DLD1 (cell line): ENCODE data around the gene FLT1.

ENCODE experiments used
- in situ Hi-C: cut with HindIII; loops from 2 replicates; pipeline ENCODE4 v1.10.0; 2017; ENCODE audit warnings: low sequenced_read_pairs

Gene FLT1

DNA sequence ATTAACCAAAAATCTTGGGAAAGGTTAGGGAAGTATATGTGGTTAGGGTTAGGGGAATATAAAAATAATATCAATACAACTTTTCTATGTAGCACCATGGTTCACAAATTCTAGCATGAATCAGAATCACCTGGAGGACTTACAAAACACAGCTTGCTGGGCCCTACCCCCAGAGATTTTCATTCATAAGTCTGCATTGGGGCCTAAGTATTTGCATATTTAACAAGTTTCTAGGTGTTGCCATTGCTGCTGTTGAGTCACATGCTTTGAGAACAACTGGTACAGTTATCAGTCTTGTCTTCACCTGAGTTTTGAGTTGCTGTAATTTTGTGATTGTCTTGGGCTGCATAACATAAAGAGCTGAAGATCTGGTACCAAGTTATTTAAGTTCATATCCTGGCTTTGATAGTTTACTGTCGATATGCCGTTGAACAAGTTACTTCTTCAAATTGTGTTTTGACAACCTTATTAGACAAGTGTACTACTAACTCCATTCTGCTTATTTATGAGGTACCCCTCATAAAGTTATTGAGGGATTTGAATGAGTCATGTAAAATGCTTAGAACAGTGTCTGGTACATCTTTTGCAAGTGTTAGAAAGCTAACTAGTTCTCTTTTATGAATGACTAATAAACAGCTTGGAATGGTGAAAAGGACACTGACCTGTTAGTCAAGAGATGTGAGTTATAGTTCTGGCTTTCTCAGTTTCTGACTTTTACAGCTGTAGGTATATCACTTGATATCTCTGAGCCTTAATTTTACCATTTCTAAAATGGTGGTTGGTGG lies 223.7 kb downstream of the FLT1 start:
- in situ Hi-C loops: no loop called here

DNA sequence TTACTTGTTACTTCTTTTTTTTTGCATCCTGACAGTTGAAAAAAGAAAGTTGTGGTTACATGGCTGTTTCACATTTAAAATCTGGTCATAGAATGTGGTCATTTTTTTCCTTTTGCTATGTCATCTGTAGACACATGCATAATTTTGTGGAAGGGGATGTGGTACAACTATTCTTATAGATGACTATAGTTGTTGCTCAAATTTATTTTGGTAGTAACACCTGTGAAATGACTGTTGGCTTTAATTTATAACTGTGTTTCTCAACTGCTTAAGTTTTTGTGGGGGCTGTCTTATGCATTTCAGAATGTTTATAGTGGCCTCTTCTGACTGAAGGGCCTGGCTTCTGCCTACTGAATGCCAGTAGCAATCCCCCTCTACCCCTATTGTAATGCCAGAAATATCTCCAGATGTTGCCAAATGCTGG lies 226.1 kb downstream of the FLT1 start:
- in situ Hi-C loops: no loop called here

DNA sequence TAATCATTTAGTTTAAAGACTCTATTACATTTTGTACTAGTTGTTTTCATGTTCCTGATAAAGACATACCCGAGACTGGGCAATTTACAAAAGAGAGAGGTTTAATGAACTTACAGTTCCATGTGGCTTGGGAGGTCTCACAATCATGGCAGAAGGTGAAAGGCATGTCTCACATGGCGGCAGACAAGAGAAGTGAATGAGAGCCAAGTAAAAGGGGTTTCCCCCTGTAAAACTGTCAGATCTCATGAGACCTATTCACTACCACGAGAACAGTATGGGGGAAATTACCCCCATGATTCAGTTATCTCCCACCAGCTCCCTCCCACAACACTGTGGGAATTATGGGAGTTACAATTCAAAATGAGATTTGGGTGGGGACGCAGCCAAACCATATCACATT lies 227.4 kb downstream of the FLT1 start:
- in situ Hi-C loops: no loop called here

DNA sequence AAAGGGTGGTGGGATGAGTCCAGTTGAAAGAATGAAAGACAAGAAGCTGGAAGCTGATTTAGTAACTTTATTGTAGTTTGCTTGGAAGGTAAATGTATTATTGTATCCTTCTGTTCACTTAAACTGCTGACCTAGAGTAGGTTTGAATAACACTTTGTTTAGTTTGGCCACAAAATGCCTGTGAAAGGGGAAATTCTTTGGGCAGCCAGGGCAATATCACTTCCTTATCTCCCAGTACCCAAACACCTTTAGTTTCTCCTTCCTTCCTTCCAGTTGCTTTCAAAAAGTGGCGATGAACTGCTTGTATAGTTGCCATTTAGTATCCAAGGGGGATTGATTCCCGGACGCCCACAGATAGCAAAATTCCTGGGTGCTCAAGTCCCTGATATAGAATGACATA lies 236.5 kb downstream of the FLT1 start:
- in situ Hi-C loops: no loop called here

DNA sequence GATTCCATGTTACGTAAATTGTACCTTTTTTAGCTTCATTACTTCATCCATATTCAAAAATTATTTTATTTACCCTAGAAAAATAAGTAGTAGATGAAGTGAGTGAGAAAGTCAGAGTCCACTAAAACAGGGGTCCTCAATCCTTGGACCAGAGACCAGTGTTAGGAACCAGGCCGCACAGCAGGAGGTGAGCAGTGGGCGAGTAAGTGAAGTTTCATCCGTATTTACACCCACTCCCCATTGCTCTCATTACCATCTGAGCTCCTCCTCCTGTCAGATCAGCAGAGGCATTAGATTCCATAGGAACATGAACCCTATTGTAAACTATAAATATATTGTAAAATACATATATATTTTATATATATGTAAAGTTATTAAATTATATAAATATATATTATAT lies 237.6 kb downstream of the FLT1 start:
- in situ Hi-C loops: no loop called here

DNA sequence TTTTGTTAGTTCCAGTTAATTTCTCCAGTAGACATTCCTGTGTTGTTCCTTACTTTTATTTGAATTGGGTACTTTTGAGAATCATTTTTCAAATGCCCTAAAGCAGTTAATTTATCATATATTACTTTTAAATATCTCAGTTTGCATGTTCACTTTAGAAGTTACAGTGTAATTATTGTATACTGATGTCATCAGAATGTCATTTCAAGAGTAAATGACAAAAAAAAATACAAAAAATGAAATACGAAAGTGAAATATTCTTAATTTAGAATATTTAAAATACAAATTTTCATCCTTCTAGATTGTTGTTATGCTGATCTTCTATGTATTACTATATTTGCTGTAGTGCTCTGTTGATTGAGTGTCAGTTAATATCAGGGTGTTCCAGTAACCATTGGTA lies 242.4 kb downstream of the FLT1 start:
- in situ Hi-C loops: no loop called here

DNA sequence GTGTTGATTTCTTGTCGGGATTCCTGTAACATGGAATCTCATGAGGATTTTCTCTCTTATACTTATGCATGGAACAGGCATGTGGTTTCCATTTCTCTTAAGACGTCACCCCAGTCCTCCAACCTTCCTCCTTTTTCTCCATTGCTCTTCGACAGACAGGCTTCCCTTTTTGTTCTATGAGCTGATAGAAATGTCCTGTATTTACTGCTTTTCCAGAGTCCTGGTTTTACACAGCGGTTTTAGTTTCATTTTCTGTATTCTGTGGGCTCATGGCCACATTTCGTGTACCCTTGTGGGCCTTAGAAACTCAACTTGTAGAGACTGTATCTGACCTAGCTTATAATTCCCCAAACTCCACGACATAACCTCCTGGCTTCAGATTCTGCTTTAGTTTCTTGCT lies 243.5 kb downstream of the FLT1 start:
- in situ Hi-C loops: no loop called here

DNA sequence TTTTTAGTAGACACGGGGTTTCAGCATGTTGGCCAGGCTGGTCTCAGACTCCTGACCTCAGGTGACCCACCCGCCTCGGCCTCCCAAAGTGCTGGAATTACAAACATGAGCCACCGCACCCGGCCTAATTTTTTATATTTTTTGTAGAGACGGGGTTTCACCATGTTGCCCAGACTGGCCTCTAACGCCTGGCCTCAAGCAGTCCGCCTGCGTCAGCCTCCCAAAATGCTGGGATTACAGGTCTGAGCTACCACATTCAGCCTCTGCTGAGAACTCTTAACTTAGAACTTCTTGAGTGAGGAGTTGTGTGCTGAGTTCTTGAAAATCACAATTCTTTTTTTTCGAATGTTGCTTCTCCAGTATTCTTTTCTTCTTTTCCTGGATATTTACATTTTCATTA lies 244.4 kb downstream of the FLT1 start:
- in situ Hi-C loops: no loop called here
